Liver (tissue), 3 donors: Measurements from ENCODE around the gene MTFR1L.

Source experiments
- CTCF ChIP-seq: fragments of 150-350 bp; IDR thresholded peaks from 2 replicates; pipeline ENCODE4 v1.5.1; 2017; ENCODE audit warnings: improper control_type of control experiment, low read depth, low read length; ENCODE audit not compliant: missing input control
- FOXA2 ChIP-seq: IDR thresholded peaks from 2 replicates; pipeline ENCODE4 v1.6.1; 2016; ENCODE audit warnings: antibody characterized with exemption
- TF ChIP-seq, protein P1 (sequence below): IDR thresholded peaks from 2 replicates; pipeline ENCODE4 v1.6.1; 2016; ENCODE audit warnings: antibody characterized with exemption, mild to moderate bottlenecking
- TF ChIP-seq, protein P2 (sequence below): IDR thresholded peaks from 2 replicates; pipeline ENCODE4 v1.6.1; 2016; ENCODE audit warnings: antibody characterized with exemption
- donor health status: healthy.
- donor health status: healthy.

GRCh38 chr1:25848531-25848930 is 28.8 kb downstream of the MTFR1L start:
- TF ChIP-seq, protein P1, sequence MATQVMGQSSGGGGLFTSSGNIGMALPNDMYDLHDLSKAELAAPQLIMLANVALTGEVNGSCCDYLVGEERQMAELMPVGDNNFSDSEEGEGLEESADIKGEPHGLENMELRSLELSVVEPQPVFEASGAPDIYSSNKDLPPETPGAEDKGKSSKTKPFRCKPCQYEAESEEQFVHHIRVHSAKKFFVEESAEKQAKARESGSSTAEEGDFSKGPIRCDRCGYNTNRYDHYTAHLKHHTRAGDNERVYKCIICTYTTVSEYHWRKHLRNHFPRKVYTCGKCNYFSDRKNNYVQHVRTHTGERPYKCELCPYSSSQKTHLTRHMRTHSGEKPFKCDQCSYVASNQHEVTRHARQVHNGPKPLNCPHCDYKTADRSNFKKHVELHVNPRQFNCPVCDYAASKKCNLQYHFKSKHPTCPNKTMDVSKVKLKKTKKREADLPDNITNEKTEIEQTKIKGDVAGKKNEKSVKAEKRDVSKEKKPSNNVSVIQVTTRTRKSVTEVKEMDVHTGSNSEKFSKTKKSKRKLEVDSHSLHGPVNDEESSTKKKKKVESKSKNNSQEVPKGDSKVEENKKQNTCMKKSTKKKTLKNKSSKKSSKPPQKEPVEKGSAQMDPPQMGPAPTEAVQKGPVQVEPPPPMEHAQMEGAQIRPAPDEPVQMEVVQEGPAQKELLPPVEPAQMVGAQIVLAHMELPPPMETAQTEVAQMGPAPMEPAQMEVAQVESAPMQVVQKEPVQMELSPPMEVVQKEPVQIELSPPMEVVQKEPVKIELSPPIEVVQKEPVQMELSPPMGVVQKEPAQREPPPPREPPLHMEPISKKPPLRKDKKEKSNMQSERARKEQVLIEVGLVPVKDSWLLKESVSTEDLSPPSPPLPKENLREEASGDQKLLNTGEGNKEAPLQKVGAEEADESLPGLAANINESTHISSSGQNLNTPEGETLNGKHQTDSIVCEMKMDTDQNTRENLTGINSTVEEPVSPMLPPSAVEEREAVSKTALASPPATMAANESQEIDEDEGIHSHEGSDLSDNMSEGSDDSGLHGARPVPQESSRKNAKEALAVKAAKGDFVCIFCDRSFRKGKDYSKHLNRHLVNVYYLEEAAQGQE = no peak
- TF ChIP-seq CTCF (no peak), FOXA2 (no peak)
- TF ChIP-seq, protein P2, sequence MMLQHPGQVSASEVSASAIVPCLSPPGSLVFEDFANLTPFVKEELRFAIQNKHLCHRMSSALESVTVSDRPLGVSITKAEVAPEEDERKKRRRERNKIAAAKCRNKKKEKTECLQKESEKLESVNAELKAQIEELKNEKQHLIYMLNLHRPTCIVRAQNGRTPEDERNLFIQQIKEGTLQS = no peak
